ENCODE data around the gene SOWAHA. TPM values are rescaled to one million over a fixed set of nuclear protein-coding genes. Genes with fewer than 3 reads are reported as not detected.

Gene SOWAHA

Small RNA genes lying within 50 kb of the gene (small RNA-seq; reads per million reads assigned to genes)
- not detected for gene RNA5SP192 (ENCODE audit: insufficient read depth)
